Left ventricle myocardium superior (tissue), 1 donor: ENCODE results near the gene WIPF3. TPM values are rescaled to one million over a fixed set of nuclear protein-coding genes. Genes with fewer than 3 reads are reported as not detected.
"Not testable (repeated sequence)": the region's sequence is repeated elsewhere in the genome, so short reads cannot be mapped to it uniquely, and the experiment has no call there.

ENCODE experiments used
- ATAC-seq: fragments of 200-7000 bp; cut with Tn5 transposase; one replicate; pipeline ENCODE4 v1.9.1; 2020; ENCODE audit warnings: mild to moderate bottlenecking, moderate library complexity
- DNase-seq: peaks from one replicate; pipeline ENCODE4 v3.0.0-alpha.2; 2020
- intact Hi-C: fragments of 100-400 bp; cut with micrococcal nuclease; formaldehyde crosslinking; loops from one replicate; pipeline ENCODE4 v1.11.0; 2022
- total RNA-seq: library from RNA; stranded (reverse); fragmentation: NEBNext Ultra II Directional; extraction: Animal tissue kit (Norgen Biotek cat#: 25700); gene quantifications from one replicate; pipeline ENCODE4 v1.2.1, GENCODE V29; 2021
- donor health status: DM: no; HTN: yes; CAD: no; lungs with severe emphysema.

The WIPF3 gene
- total RNA-seq, 1 donor from 2014 or later, result 6.2 TPM

GRCh38 chr7:29866490-29866930, 60.2 kb downstream of the WIPF3 start:
- ATAC-seq, result peak; percentile 90
- intact Hi-C loops, result no loop called here
- peak; percentile 57 for DNase-seq

GRCh38 chr7:29871787-29872398, 65.6 kb downstream of the WIPF3 start:
- DNase-seq (no peak), ATAC-seq (no peak)
- intact Hi-C loops, result no loop called here

GRCh38 chr7:29873644-29874294, 67.5 kb downstream of the WIPF3 start:
- intact Hi-C loops, result no loop called here
- ATAC-seq (no peak), DNase-seq (no peak)

- intact Hi-C loops, result no loop called here
- DNase-seq (no peak), ATAC-seq (no peak)
Measured at GRCh38 chr7:29875741-29876140, 69.4 kb downstream of the WIPF3 start.

GRCh38 chr7:29877196-29877595, 70.9 kb downstream of the WIPF3 start:
- no peak for DNase-seq
- no peak for ATAC-seq
- intact Hi-C loops, result no loop called here

- ATAC-seq (no peak), DNase-seq (no peak)
- intact Hi-C loops, result no loop called here
Measured at GRCh38 chr7:29878081-29878688, 71.9 kb downstream of the WIPF3 start.

GRCh38 chr7:29879609-29880008, 73.3 kb downstream of the WIPF3 start:
- ATAC-seq (peak; percentile 78), DNase-seq (no peak)
- intact Hi-C loops, result no loop called here

- ATAC-seq, result no peak
- intact Hi-C loops, result no loop called here
- no peak for DNase-seq
Measured at GRCh38 chr7:29881724-29882123, 75.4 kb downstream of the WIPF3 start.

GRCh38 chr7:29882481-29882880, 76.2 kb downstream of the WIPF3 start:
- intact Hi-C loops, result no loop called here
- DNase-seq (no peak), ATAC-seq (no peak)

- ATAC-seq (no peak), DNase-seq (no peak)
- intact Hi-C loops, result no loop called here
Measured at GRCh38 chr7:29883462-29884398, 77.4 kb downstream of the WIPF3 start.

GRCh38 chr7:29884399-29885272, 78.3 kb downstream of the WIPF3 start:
- ATAC-seq (no peak), DNase-seq (no peak)
- intact Hi-C loops, result no loop called here

GRCh38 chr7:29885626-29886025, 79.3 kb downstream of the WIPF3 start:
- ATAC-seq (no peak), DNase-seq (no peak)
- intact Hi-C loops, result no loop called here

GRCh38 chr7:29886827-29887226, 80.5 kb downstream of the WIPF3 start:
- DNase-seq (no peak), ATAC-seq (no peak)
- intact Hi-C loops, result no loop called here

GRCh38 chr7:29888006-29888405, 81.7 kb downstream of the WIPF3 start:
- DNase-seq (no peak), ATAC-seq (no peak)
- intact Hi-C loops, result no loop called here

- ATAC-seq, result no peak
- DNase-seq, result no peak
- intact Hi-C loops, result no loop called here
Measured at GRCh38 chr7:29889288-29889687, 83.0 kb downstream of the WIPF3 start.

GRCh38 chr7:29890251-29890650, 83.9 kb downstream of the WIPF3 start:
- intact Hi-C loops, result no loop called here
- ATAC-seq, result no peak
- no peak for DNase-seq

GRCh38 chr7:29890786-29891185, 84.5 kb downstream of the WIPF3 start:
- DNase-seq, ATAC-seq, intact Hi-C loops: not testable (repeated sequence)

GRCh38 chr7:29891766-29892165, 85.5 kb downstream of the WIPF3 start:
- intact Hi-C loops, result no loop called here
- ATAC-seq, result no peak
- DNase-seq, result no peak

- DNase-seq (no peak), ATAC-seq (no peak)
- intact Hi-C loops, result no loop called here
Measured at GRCh38 chr7:29892231-29892630, 85.9 kb downstream of the WIPF3 start.
